Measurements from ENCODE around the gene ZFP36. TPM values are rescaled to one million over a fixed set of nuclear protein-coding genes. Genes with fewer than 3 reads are reported as not detected.
"Not testable (repeated sequence)": the region's sequence is repeated elsewhere in the genome, so short reads cannot be mapped to it uniquely, and the experiment has no call there.

ZFP36 gene
- total and polyA plus RNA-seq, 4 experiments from 2014 or later = 151 to 191 (median 158) TPM

GRCh38 chr19:39446365-39447084 lies 39.9 kb downstream of the ZFP36 start:
- Mint-ChIP-seq H3K9me3 (no peaks in the 10 kb centered on the region), H3K36me3 (peaks cover 10 to 34% of the 10 kb centered on the region in 2 donors), H3K27me3 (peaks cover 0 to 2% of the 10 kb centered on the region in 2 donors), H3K27ac (peak overlapping the region; percentile 88 to 98 (median 95)), H3K4me1 (peaks cover 40 to 70% (median 53%) of the 10 kb centered on the region in 4 donors), H3K4me3 (peak overlapping the region; percentile 89 to 98 (median 96))
- peaks cover 62% of the 10 kb centered on the region for H3K4me1 ChIP-seq (ENCODE audit: insufficient read depth, low read length)
- intact Hi-C loops (cut with micrococcal nuclease) = loop anchor here (5.0 kb wide), 1 partner anchor 386 kb away; the partner anchor contains the start of gene DYRK1B
- ChIA-PET POLR2A (ENCODE audit: partially characterized antibody) (interaction anchor here (0.7 to 5.5 kb wide), 10 partner anchors 12 to 1917 kb away, joined by 3 to 153 read pairs (median 8); partner anchors contain the start of genes EID2B, MED29, PAF1 and RPS16), CTCF (ENCODE audit: partially characterized antibody) (interaction anchor here (2.5 to 2.7 kb wide), 3 partner anchors 11 to 87 kb away, joined by 12 to 13 read pairs (median 12); partner anchors contain the start of genes EID2B and RPS16)
- H3K4me3 ChIP-seq (ENCODE audit: low read length in 2 of 2) = peak overlapping the region; percentile 98
- H3K9me3 ChIP-seq (ENCODE audit: control insufficient read depth in 1 of 2, low read length in 2 of 2) = no peaks in the 10 kb centered on the region
- DNase-seq = peak in 1 of 5 donors; percentile 39
- H3K27me3 ChIP-seq (ENCODE audit: insufficient read depth, low read length) = no peaks in the 10 kb centered on the region
- H3K27ac ChIP-seq (ENCODE audit: low read depth, low read length) = peak overlapping the region; percentile 99
- H3K36me3 ChIP-seq (ENCODE audit: insufficient read depth, low read length) = peaks cover under 1% of the 10 kb centered on the region

- Mint-ChIP-seq H3K4me3 (peak overlapping the region; percentile 74 to 98 (median 94)), H3K4me1 (peaks cover 52 to 82% (median 69%) of the 10 kb centered on the region in 4 donors), H3K9me3 (no peaks in the 10 kb centered on the region), H3K27ac (peak overlapping the region; percentile 64 to 98 (median 88)), H3K27me3 (no peaks in the 10 kb centered on the region), H3K36me3 (peaks cover 25 to 48% of the 10 kb centered on the region in 2 donors)
- Histone ChIP-seq H3K27me3 (ENCODE audit: insufficient read depth, low read length) (no peaks in the 10 kb centered on the region), H3K9me3 (ENCODE audit: control insufficient read depth in 1 of 2, low read length in 2 of 2) (no peaks in the 10 kb centered on the region), H3K4me3 (ENCODE audit: low read length in 2 of 2) (no peak overlapping the region), H3K27ac (ENCODE audit: low read depth, low read length) (peak overlapping the region; percentile 38), H3K4me1 (ENCODE audit: insufficient read depth, low read length) (peaks cover 70% of the 10 kb centered on the region), H3K36me3 (ENCODE audit: insufficient read depth, low read length) (peaks cover 16% of the 10 kb centered on the region)
- POLR2A ChIA-PET (ENCODE audit: partially characterized antibody) = interaction anchor here (5.5 kb wide), 1 partner anchor 14 kb away, joined by 153 read pairs; the partner anchor contains the start of gene RPS16
- CTCF ChIA-PET (ENCODE audit: partially characterized antibody) = no interaction called here
- peak in 1 of 5 donors; percentile 37 for DNase-seq
- intact Hi-C loops (cut with micrococcal nuclease) = loop anchor here (5.0 kb wide), 1 partner anchor 384 kb away; the partner anchor contains the start of gene DYRK1B
These were observed 41.6 kb downstream of the ZFP36 start for GRCh38 chr19:39448271-39448670.

GRCh38 chr19:39449116-39449797 lies 42.6 kb downstream of the ZFP36 start:
- peak in 1 of 5 donors; percentile 21 for DNase-seq
- POLR2A ChIA-PET (ENCODE audit: partially characterized antibody) = interaction anchor here (0.6 to 5.5 kb wide), 3 partner anchors 9 to 83 kb away, joined by 3 to 153 read pairs (median 3); partner anchors contain the start of genes EID2B and RPS16
- H3K4me3 ChIP-seq (ENCODE audit: low read length in 2 of 2) = no peak overlapping the region
- H3K4me1 ChIP-seq (ENCODE audit: insufficient read depth, low read length) = peaks cover 70% of the 10 kb centered on the region
- no peaks in the 10 kb centered on the region for H3K9me3 Mint-ChIP-seq
- H3K4me3 Mint-ChIP-seq = peak overlapping the region in 7 of 8 donors; percentile 53 to 89 (median 65)
- CTCF ChIA-PET (ENCODE audit: partially characterized antibody) = interaction anchor here (1.1 kb wide), 1 partner anchor 25 kb away, joined by 3 read pairs; no protein-coding TSS in a partner anchor
- peak overlapping the region; percentile 70 to 93 (median 77) for H3K27ac Mint-ChIP-seq
- H3K9me3 ChIP-seq (ENCODE audit: control insufficient read depth in 1 of 2, low read length in 2 of 2) = no peaks in the 10 kb centered on the region
- no peaks in the 10 kb centered on the region for H3K27me3 Mint-ChIP-seq
- H3K4me1 Mint-ChIP-seq = peaks cover 52 to 83% (median 70%) of the 10 kb centered on the region in 4 donors
- peaks cover 27 to 57% of the 10 kb centered on the region in 2 donors for H3K36me3 Mint-ChIP-seq
- H3K27ac ChIP-seq (ENCODE audit: low read depth, low read length) = peak overlapping the region; percentile 12
- intact Hi-C loops (cut with micrococcal nuclease) = loop anchor here (5.0 kb wide), 1 partner anchor 383 kb away; the partner anchor contains the start of gene DYRK1B
- no peaks in the 10 kb centered on the region for H3K27me3 ChIP-seq (ENCODE audit: insufficient read depth, low read length)
- peaks cover 19% of the 10 kb centered on the region for H3K36me3 ChIP-seq (ENCODE audit: insufficient read depth, low read length)

GRCh38 chr19:39451257-39451656 lies 44.6 kb downstream of the ZFP36 start:
- DNase-seq; POLR2A ChIA-PET (ENCODE audit: partially characterized antibody); CTCF ChIA-PET (ENCODE audit: partially characterized antibody); H3K9me3 ChIP-seq (ENCODE audit: control insufficient read depth in 1 of 2, low read length in 2 of 2); H3K27ac ChIP-seq (ENCODE audit: low read depth, low read length); intact Hi-C loops (cut with micrococcal nuclease); H3K27me3 Mint-ChIP-seq; H3K9me3 Mint-ChIP-seq; H3K4me3 ChIP-seq (ENCODE audit: low read length in 2 of 2); H3K4me3 Mint-ChIP-seq; H3K27me3 ChIP-seq (ENCODE audit: insufficient read depth, low read length): not testable (repeated sequence)
- Histone ChIP-seq H3K36me3 (ENCODE audit: insufficient read depth, low read length) (peaks cover 26% of the 10 kb centered on the region), H3K4me1 (ENCODE audit: insufficient read depth, low read length) (peaks cover 61% of the 10 kb centered on the region)
- peaks cover 26 to 51% of the 10 kb centered on the region in 2 donors for H3K36me3 Mint-ChIP-seq
- H3K27ac Mint-ChIP-seq = peak overlapping the region in 1 of 7 donors; percentile 85
- peaks cover 47 to 72% (median 64%) of the 10 kb centered on the region in 4 donors for H3K4me1 Mint-ChIP-seq

Small RNA genes lying within 50 kb of the gene (microRNA-seq; reads per million reads assigned to microRNA genes)
- not detected for gene MIR4530 (ENCODE audit: borderline microRNAs expressed, borderline number of aligned reads, borderline replicate concordance)

Other genes with a start within 250 kb of the ZFP36 start
- not detected for gene NCCRP1, start 209.9 kb upstream of the ZFP36 start, total RNA-seq
- gene NCCRP1, start 209.9 kb upstream of the ZFP36 start, polyA plus RNA-seq = not detected
- gene SYCN, start 202.6 kb upstream of the ZFP36 start, total RNA-seq = not detected
- not detected for gene SYCN, start 202.6 kb upstream of the ZFP36 start, polyA plus RNA-seq
- gene IFNL3, start 161.8 kb upstream of the ZFP36 start, total RNA-seq = not detected
- not detected for gene IFNL3, start 161.8 kb upstream of the ZFP36 start, polyA plus RNA-seq
- not detected for gene IFNL4, start 158.0 kb upstream of the ZFP36 start, total RNA-seq
- gene IFNL4, start 158.0 kb upstream of the ZFP36 start, polyA plus RNA-seq = not detected
- not detected for gene IFNL2, start 138.5 kb upstream of the ZFP36 start, total RNA-seq
- gene IFNL2, start 138.5 kb upstream of the ZFP36 start, polyA plus RNA-seq = not detected
- not detected for gene IFNL1, start 110.4 kb upstream of the ZFP36 start, total RNA-seq
- gene IFNL1, start 110.4 kb upstream of the ZFP36 start, polyA plus RNA-seq = 1 to 10 TPM in 1 of 2 donors, not detected in 1; 1.6 TPM
- 1 to 10 TPM; 8.4 to 8.5 TPM for gene LRFN1, start 86.0 kb upstream of the ZFP36 start, total RNA-seq
- 1 to 10 TPM; 2.0 to 4.5 TPM for gene LRFN1, start 86.0 kb upstream of the ZFP36 start, polyA plus RNA-seq
- 100 to 1,000 TPM; 384 to 389 TPM for gene GMFG, start 70.8 kb upstream of the ZFP36 start, total RNA-seq
- 1,000 to 10,000 TPM; 1,040 to 1,509 TPM for gene GMFG, start 70.8 kb upstream of the ZFP36 start, polyA plus RNA-seq
- 10 to 100 TPM; 65.0 to 79.6 TPM for gene SAMD4B, start 64.4 kb upstream of the ZFP36 start, total RNA-seq
- gene SAMD4B, start 64.4 kb upstream of the ZFP36 start, polyA plus RNA-seq = 10 to 100 TPM in 1 of 2 donors, 1 to 10 TPM in 1; 7.3 to 20.2 TPM
- gene PAF1, start 15.7 kb upstream of the ZFP36 start, total RNA-seq = 10 to 100 TPM; 49.2 to 53.8 TPM
- gene PAF1, start 15.7 kb upstream of the ZFP36 start, polyA plus RNA-seq = 10 to 100 TPM; 21.5 to 46.7 TPM
- gene MED29, start 15.5 kb upstream of the ZFP36 start, total RNA-seq = 10 to 100 TPM; 43.1 to 51.3 TPM
- 10 to 100 TPM; 50.6 to 59.8 TPM for gene MED29, start 15.5 kb upstream of the ZFP36 start, polyA plus RNA-seq
- 10 to 100 TPM; 12.1 to 17.0 TPM for gene PLEKHG2, start 5.8 kb downstream of the ZFP36 start, total RNA-seq
- gene PLEKHG2, start 5.8 kb downstream of the ZFP36 start, polyA plus RNA-seq = 1 to 10 TPM; 1.4 to 5.1 TPM
- gene RPS16, start 29.1 kb downstream of the ZFP36 start, total RNA-seq = 1,000 to 10,000 TPM; 4,061 to 4,227 TPM
- 1,000 to 10,000 TPM; 1,590 to 2,052 TPM for gene RPS16, start 29.1 kb downstream of the ZFP36 start, polyA plus RNA-seq
- 100 to 1,000 TPM; 234 to 236 TPM for gene SUPT5H, start 38.7 kb downstream of the ZFP36 start, total RNA-seq
- gene SUPT5H, start 38.7 kb downstream of the ZFP36 start, polyA plus RNA-seq = 100 to 1,000 TPM in 1 of 2 donors, 10 to 100 TPM in 1; 47.4 to 111 TPM
- 10 to 100 TPM; 47.2 to 49.6 TPM for gene TIMM50, start 74.0 kb downstream of the ZFP36 start, total RNA-seq
- gene TIMM50, start 74.0 kb downstream of the ZFP36 start, polyA plus RNA-seq = 10 to 100 TPM; 39.1 to 50.4 TPM
- under 1 TPM in 1 of 2 experiments, not detected in 1; 0.14 TPM for gene DLL3, start 92.1 kb downstream of the ZFP36 start, total RNA-seq
- gene DLL3, start 92.1 kb downstream of the ZFP36 start, polyA plus RNA-seq = under 1 TPM; 0.16 to 0.19 TPM
- gene SELENOV, start 108.3 kb downstream of the ZFP36 start, total RNA-seq = not detected
- gene SELENOV, start 108.3 kb downstream of the ZFP36 start, polyA plus RNA-seq = not detected
- gene EID2B, start 126.0 kb downstream of the ZFP36 start, total RNA-seq = 1 to 10 TPM; 7.7 to 8.8 TPM
- 1 to 10 TPM; 6.1 to 7.8 TPM for gene EID2B, start 126.0 kb downstream of the ZFP36 start, polyA plus RNA-seq
- 10 to 100 TPM; 22.0 to 22.8 TPM for gene EID2, start 133.3 kb downstream of the ZFP36 start, total RNA-seq
- gene EID2, start 133.3 kb downstream of the ZFP36 start, polyA plus RNA-seq = 10 to 100 TPM; 22.1 to 34.9 TPM
- gene LGALS13, start 195.7 kb downstream of the ZFP36 start, total RNA-seq = not detected
- gene LGALS13, start 195.7 kb downstream of the ZFP36 start, polyA plus RNA-seq = not detected
- not detected for gene LGALS16, start 249.1 kb downstream of the ZFP36 start, total RNA-seq
- gene LGALS16, start 249.1 kb downstream of the ZFP36 start, polyA plus RNA-seq = not detected

All from CD4-positive, alpha-beta memory T cell (primary cell).